Left lung (tissue), 14 donors: ENCODE results near the gene ATG13. TPM values are rescaled to one million over a fixed set of nuclear protein-coding genes. Genes with fewer than 3 reads are reported as not detected.
A peak's percentile ranks its signal among the peaks of the same experiment; 100 is the strongest.

Experiments
- ATAC-seq: fragments of 200-7000 bp; cut with Tn5 transposase; one replicate; pipeline ENCODE4 v1.9.1; 2020; ENCODE audit warnings: moderate library complexity
- DNase-seq, 4 donors: peaks; one replicate each; pipeline ENCODE4 v3.0.0-alpha.2; 2013 to 2020
- H3K27ac ChIP-seq, 2 donors: fragments of 200-600 bp; sonication (generic) in 1 of 2; one replicate each; pipeline versions ENCODE4 v1.5.0 to v1.8.0; 2020 to 2021
- H3K27me3 ChIP-seq, 2 donors: fragments of 200-600 bp; sonication (generic) in 1 of 2; one replicate each; pipeline versions ENCODE4 v1.5.0 to v1.8.0; 2020 to 2021
- H3K36me3 ChIP-seq, 2 donors: fragments of 200-600 bp; sonication (generic) in 1 of 2; one replicate each; pipeline versions ENCODE4 v1.5.0 to v1.8.0; 2020 to 2021
- H3K4me1 ChIP-seq, 2 donors: fragments of 200-600 bp; one replicate each; pipeline ENCODE4 v1.8.0; 2021
- H3K4me3 ChIP-seq, 2 donors: fragments of 200-600 bp; sonication (generic) in 1 of 2; one replicate each; pipeline versions ENCODE4 v1.5.0 to v1.8.0; 2020 to 2021; ENCODE audit warnings: mild to moderate bottlenecking in 1 of 2
- H3K9me3 ChIP-seq, 2 donors: fragments of 200-600 bp; sonication (generic) in 1 of 2; one replicate each; pipeline versions ENCODE4 v1.5.0 to v1.8.0; 2020 to 2021
- intact Hi-C, 2 donors: fragments of 100-400 bp; cut with DNase I; formaldehyde crosslinking; loops; one replicate each; pipeline versions ENCODE4 v1.11.2 to v1.14.2; 2022
- long read RNA-seq, 12 donors: library from polyadenylated mRNA in 2 of 12; unstranded in 2 of 12; transcript quantifications; one replicate each; pipeline ENCODE4 v2.0.0 and lab custom pipeline, GENCODE V29; 2019 to 2026
- polyA plus RNA-seq, 6 donors: library from polyadenylated mRNA; unstranded; fragments of 120-200 nt; gene quantifications; one replicate each; pipeline ENCODE4 v1.2.1, GENCODE V29; 2013; ENCODE audit not compliant: insufficient read length in 6 of 6
- total RNA-seq, 2 donors: library from RNA; stranded (reverse); fragmentation: NEBNext Ultra II Directional; extraction: Animal tissue kit (Norgen Biotek cat#: 25700); gene quantifications; one replicate each; pipeline ENCODE4 v1.2.1, GENCODE V29; 2021
- TF ChIP-seq, protein P1 (sequence below), 2 donors: fragments of 200-600 bp; sonication (generic) in 1 of 2; IDR thresholded peaks; one replicate each; pipeline versions ENCODE4 v1.5.0 to v1.8.0; 2021; ENCODE audit warnings: antibody characterized with exemption in 2 of 2
- donor health status: DM: no; HTN: yes; CAD: no.
- donor health status: DM: no; HTN: no; CAD: no.

The ATG13 gene
- 10 to 100 TPM; 54.5 to 55.4 TPM for total RNA-seq
- 10 to 100 TPM; 47.1 to 58.2 (median 51.2) TPM for polyA plus RNA-seq
- long read RNA-seq, donor 1, full-length matches to known transcripts: 5 of 11 reads
- long read RNA-seq, donor 1, partial matches to known transcripts: 6 of 11 reads
- long read RNA-seq, donor 1, other reads (novel, unspliced or antisense): 0 of 11 reads
- long read RNA-seq, donor 2, full-length matches to known transcripts: 3 of 33 reads
- long read RNA-seq, donor 2, partial matches to known transcripts: 13 of 33 reads
- long read RNA-seq, donor 2, other reads (novel, unspliced or antisense): 17 of 33 reads
- long read RNA-seq, donor 3, full-length matches to known transcripts: 5 of 5 reads
- long read RNA-seq, donor 3, partial matches to known transcripts: 0 of 5 reads
- long read RNA-seq, donor 3, other reads (novel, unspliced or antisense): 0 of 5 reads
- long read RNA-seq, donor 4, full-length matches to known transcripts: 3 of 8 reads
- long read RNA-seq, donor 4, partial matches to known transcripts: 5 of 8 reads
- long read RNA-seq, donor 4, other reads (novel, unspliced or antisense): 0 of 8 reads
- long read RNA-seq, donor 5, full-length matches to known transcripts: 2 of 9 reads
- long read RNA-seq, donor 5, partial matches to known transcripts: 7 of 9 reads
- long read RNA-seq, donor 5, other reads (novel, unspliced or antisense): 0 of 9 reads
- long read RNA-seq, donor 6, full-length matches to known transcripts: 1 of 1 reads
- long read RNA-seq, donor 6, partial matches to known transcripts: 0 of 1 reads
- long read RNA-seq, donor 6, other reads (novel, unspliced or antisense): 0 of 1 reads
- long read RNA-seq, donor 7, full-length matches to known transcripts: 3 of 3 reads
- long read RNA-seq, donor 7, partial matches to known transcripts: 0 of 3 reads
- long read RNA-seq, donor 7, other reads (novel, unspliced or antisense): 0 of 3 reads
- long read RNA-seq, donor 8, full-length matches to known transcripts: 6 of 37 reads
- long read RNA-seq, donor 8, partial matches to known transcripts: 13 of 37 reads
- long read RNA-seq, donor 8, other reads (novel, unspliced or antisense): 18 of 37 reads
- long read RNA-seq, donor 9, full-length matches to known transcripts: 1 of 1 reads
- long read RNA-seq, donor 9, partial matches to known transcripts: 0 of 1 reads
- long read RNA-seq, donor 9, other reads (novel, unspliced or antisense): 0 of 1 reads
- long read RNA-seq, donor 10, full-length matches to known transcripts: 5 of 13 reads
- long read RNA-seq, donor 10, partial matches to known transcripts: 2 of 13 reads
- long read RNA-seq, donor 10, other reads (novel, unspliced or antisense): 6 of 13 reads
- long read RNA-seq, donor 11, full-length matches to known transcripts: 4 of 25 reads
- long read RNA-seq, donor 11, partial matches to known transcripts: 21 of 25 reads
- long read RNA-seq, donor 11, other reads (novel, unspliced or antisense): 0 of 25 reads
- long read RNA-seq, donor 12, full-length matches to known transcripts: 2 of 2 reads
- long read RNA-seq, donor 12, partial matches to known transcripts: 0 of 2 reads
- long read RNA-seq, donor 12, other reads (novel, unspliced or antisense): 0 of 2 reads

DNA sequence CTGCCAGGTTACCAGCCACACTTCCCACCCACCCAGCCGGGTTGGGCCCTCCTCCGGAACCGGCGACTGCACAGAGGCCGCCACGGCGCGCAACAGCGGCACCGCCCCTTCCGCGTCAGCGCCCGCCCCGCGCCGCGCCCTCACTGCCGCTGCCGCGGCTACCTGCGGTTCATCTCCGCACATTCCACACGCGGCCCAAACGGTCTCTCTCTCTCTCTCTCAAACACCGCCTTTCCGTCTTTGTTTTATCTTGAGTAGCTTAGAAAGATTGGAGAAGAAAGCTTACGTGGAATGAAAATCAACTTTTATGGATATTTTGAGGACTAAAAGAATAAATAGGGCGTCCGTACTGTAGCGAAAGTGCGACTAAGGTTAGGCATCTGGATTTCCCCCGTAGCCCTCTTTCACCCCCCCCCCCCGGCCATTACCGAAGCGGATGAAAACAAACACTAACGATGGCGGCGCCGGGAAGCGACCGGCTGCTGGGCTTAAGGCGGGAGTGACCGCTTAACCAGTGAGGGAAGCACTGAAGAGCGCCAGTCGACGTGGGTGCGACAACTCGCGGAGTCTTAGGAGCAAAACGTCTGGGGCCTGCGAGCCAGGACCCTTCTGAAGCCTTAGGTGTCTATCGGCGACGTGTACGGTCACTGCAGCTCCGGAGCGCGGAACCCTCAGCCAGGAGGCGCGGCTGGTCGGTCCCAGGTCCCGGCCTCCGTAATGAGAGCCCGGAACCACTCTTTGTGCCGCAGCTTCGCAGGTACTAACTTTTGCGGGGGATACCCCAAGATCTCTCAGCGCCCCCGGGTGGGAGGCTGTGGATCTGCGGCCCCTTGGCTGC is at the start of gene ATG13, which contains the start of gene HARBI1:
TSS of gene ATG13 (plus strand) at position 420 of the 838 bp plus-strand sequence. CDS start 26,739 bp downstream, outside the sequence.
TSS of gene HARBI1 (minus strand) at position 94 of the 838 bp plus-strand sequence. CDS start 990 bp downstream, outside the sequence.
- intact Hi-C loops: no loop called here
- Histone ChIP-seq H3K4me3 (peak within 1 kb of the TSS; percentile 93 to 98), H3K27ac (peak within 1 kb of the TSS; percentile 87 to 96), H3K27me3 (no peaks in the 10 kb centered on the region), H3K9me3 (no peaks in the 10 kb centered on the region), H3K4me1 (peaks cover 10 to 54% of the 10 kb centered on the region in 2 donors), H3K36me3 (peaks cover 0 to 20% of the 10 kb centered on the region in 2 donors)
- DNase-seq (peak; percentile 93 to 98 (median 93)), ATAC-seq (peak; percentile 99)
- TF ChIP-seq, protein P1, sequence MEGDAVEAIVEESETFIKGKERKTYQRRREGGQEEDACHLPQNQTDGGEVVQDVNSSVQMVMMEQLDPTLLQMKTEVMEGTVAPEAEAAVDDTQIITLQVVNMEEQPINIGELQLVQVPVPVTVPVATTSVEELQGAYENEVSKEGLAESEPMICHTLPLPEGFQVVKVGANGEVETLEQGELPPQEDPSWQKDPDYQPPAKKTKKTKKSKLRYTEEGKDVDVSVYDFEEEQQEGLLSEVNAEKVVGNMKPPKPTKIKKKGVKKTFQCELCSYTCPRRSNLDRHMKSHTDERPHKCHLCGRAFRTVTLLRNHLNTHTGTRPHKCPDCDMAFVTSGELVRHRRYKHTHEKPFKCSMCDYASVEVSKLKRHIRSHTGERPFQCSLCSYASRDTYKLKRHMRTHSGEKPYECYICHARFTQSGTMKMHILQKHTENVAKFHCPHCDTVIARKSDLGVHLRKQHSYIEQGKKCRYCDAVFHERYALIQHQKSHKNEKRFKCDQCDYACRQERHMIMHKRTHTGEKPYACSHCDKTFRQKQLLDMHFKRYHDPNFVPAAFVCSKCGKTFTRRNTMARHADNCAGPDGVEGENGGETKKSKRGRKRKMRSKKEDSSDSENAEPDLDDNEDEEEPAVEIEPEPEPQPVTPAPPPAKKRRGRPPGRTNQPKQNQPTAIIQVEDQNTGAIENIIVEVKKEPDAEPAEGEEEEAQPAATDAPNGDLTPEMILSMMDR (IDR thresholded peaks at IDR 0.05): peak; percentile 64 to 76

- ATAC-seq (no peak), DNase-seq (no peak)
- no peaks in the 10 kb centered on the region for H3K9me3 ChIP-seq
- no peaks in the 10 kb centered on the region for H3K36me3 ChIP-seq
- TF ChIP-seq, protein P1 (IDR thresholded peaks at IDR 0.05): no peak
- intact Hi-C loops: no loop called here
- no peak overlapping the region for H3K4me3 ChIP-seq
- H3K27ac ChIP-seq: no peak overlapping the region
- peaks cover 0 to 8% of the 10 kb centered on the region in 2 donors for H3K4me1 ChIP-seq
- H3K27me3 ChIP-seq: no peaks in the 10 kb centered on the region
These were observed 46.5 kb upstream of the ATG13 start for GRCh38 chr11:46570790-46571398.

GRCh38 chr11:46574656-46575055 is 42.7 kb upstream of the ATG13 start:
- intact Hi-C loops: no loop called here
- DNase-seq (no peak), ATAC-seq (no peak)
- TF ChIP-seq, protein P1 (IDR thresholded peaks at IDR 0.05): no peak
- Histone ChIP-seq H3K27me3 (no peaks in the 10 kb centered on the region), H3K9me3 (no peaks in the 10 kb centered on the region), H3K4me1 (peaks cover 0 to 23% of the 10 kb centered on the region in 2 donors), H3K27ac (no peak overlapping the region), H3K4me3 (no peak overlapping the region), H3K36me3 (no peaks in the 10 kb centered on the region)

DNA sequence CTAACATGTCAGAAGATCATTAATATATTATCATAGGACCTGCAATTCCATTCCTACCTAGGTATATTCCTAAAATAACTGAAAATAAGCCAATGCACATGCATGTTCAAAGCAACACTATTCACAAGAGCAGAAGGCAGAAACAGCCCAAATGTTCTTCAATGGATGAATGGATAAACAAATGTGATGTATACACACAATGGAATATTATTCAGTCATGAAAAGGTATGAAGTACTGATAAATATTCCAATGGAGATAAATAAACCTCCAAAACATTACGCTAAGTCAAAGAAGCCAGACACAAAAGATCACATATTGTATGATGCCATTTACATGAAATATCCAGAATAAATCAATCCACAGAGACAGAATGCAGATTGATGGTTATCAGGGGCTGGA is 40.3 kb upstream of the ATG13 start:
- intact Hi-C loops: no loop called here

More for the DNA sequence above, 40.3 kb upstream of the ATG13 start:
- Histone ChIP-seq H3K27ac (no peak overlapping the region), H3K9me3 (no peaks in the 10 kb centered on the region), H3K4me3 (no peak overlapping the region), H3K36me3 (no peaks in the 10 kb centered on the region), H3K27me3 (no peaks in the 10 kb centered on the region), H3K4me1 (peaks cover 0 to 20% of the 10 kb centered on the region in 2 donors)
- TF ChIP-seq, protein P1 (IDR thresholded peaks at IDR 0.05): no peak
- ATAC-seq (no peak), DNase-seq (no peak)
